Transverse colon (tissue), 4 donors: ENCODE measurements around the gene LYPD3. TPM values are rescaled to one million over a fixed set of nuclear protein-coding genes. Genes with fewer than 3 reads are reported as not detected.

Source experiments
- DNase-seq: peaks from one replicate; pipeline ENCODE4 v3.0.0-alpha.2; 2019
- H3K27ac ChIP-seq, 4 donors: fragments of 200-600 bp; sonication (generic); 2 replicates each; pipeline ENCODE4 v1.5.1; 2016 to 2018; ENCODE audit warnings: inconsistent platforms in 4 of 4
- H3K27me3 ChIP-seq: fragments of 200-600 bp; sonication (generic); 2 replicates; pipeline ENCODE4 v1.5.1; 2017; ENCODE audit warnings: inconsistent platforms
- H3K36me3 ChIP-seq, 4 donors: fragments of 200-600 bp; sonication (generic); 2 replicates each; pipeline ENCODE4 v1.5.1; 2017 to 2019; ENCODE audit warnings: inconsistent platforms in 4 of 4
- H3K4me1 ChIP-seq, 4 donors: fragments of 200-600 bp; sonication (generic); 2 replicates each; pipeline ENCODE4 v1.5.1; 2017 to 2020; ENCODE audit warnings: inconsistent platforms in 4 of 4
- H3K4me3 ChIP-seq, 4 donors: fragments of 200-600 bp; sonication (generic); 1 replicate in 1 of 4; 2 replicates in 3 of 4; pipeline versions ENCODE4 v1.5.1 to v1.6.1; 2017 to 2019; ENCODE audit warnings: inconsistent platforms in 4 of 4
- H3K9me3 ChIP-seq, 2 donors: fragments of 200-600 bp; sonication (generic); 2 replicates each; pipeline ENCODE4 v1.5.1; 2017 to 2019; ENCODE audit warnings: inconsistent platforms in 2 of 2
- CTCF ChIP-seq, 5 experiments: fragments of 200-600 bp in 3 of 5; fragments of 450-650 bp in 2 of 5; sonication (generic) in 3 of 5; IDR thresholded peaks; 1 replicate in 2 of 5; 2 replicates in 3 of 5; pipeline ENCODE4 v1.5.1; 2016 to 2017; ENCODE audit warnings: antibody characterized with exemption in 5 of 5, inconsistent platforms in 3 of 5, mild to moderate bottlenecking in 2 of 5, moderate library complexity in 1 of 5
- EP300 ChIP-seq: sonication (generic); formaldehyde crosslinking; IDR thresholded peaks from one replicate; pipeline ENCODE4 v1.6.1; 2017; ENCODE audit warnings: antibody characterized with exemption, low read depth
- POLR2A ChIP-seq: fragments of 450-650 bp; IDR thresholded peaks from one replicate; pipeline ENCODE4 v1.6.1; 2016; ENCODE audit warnings: antibody characterized with exemption, mild to moderate bottlenecking, moderate library complexity
- POLR2AphosphoS5 ChIP-seq, 3 donors: sonication (generic); formaldehyde crosslinking; IDR thresholded peaks; one replicate each; pipeline ENCODE4 v1.6.1; 2016; ENCODE audit warnings: antibody characterized with exemption in 3 of 3
- WGBS, 2 donors: methylation state at CpG; one replicate each; pipeline ENCODE4 v1.1.5; 2018; ENCODE audit warnings: low coverage in 1 of 2; 5-methylcytosine and 5-hydroxymethylcytosine counted together
- in situ Hi-C, 4 donors: fragments of 200-750 bp; cut with MboI; loops; one replicate each; pipeline versions ENCODE4 v1.15.0 to v1.15.1; 2017; ENCODE audit warnings: low sequenced_read_pairs in 3 of 4, low pct_ligation_motif_present in 1 of 4, low pct_unique_long_range_greater_than_20kb in 1 of 4
- intact Hi-C: fragments of 100-400 bp; cut with DNase I; formaldehyde crosslinking; loops from one replicate; pipeline ENCODE4 v1.15.1; 2023; ENCODE audit warnings: low total_unique reads
- total RNA-seq, 4 donors: library from RNA; depleted of rRNA; stranded (reverse); fragments of >200 nt; gene quantifications; one replicate each; pipeline ENCODE4 v1.1.0, GENCODE V29; 2016

LYPD3 gene
- total RNA-seq, 4 donors from 2014 or later = 2.2 TPM; not detected in 3

- WGBS, 2 donors = 42 to 75% methylated on average over 3 to 4 of the region's 4 CpGs
- no peak for DNase-seq
- H3K27me3 ChIP-seq = no peaks in the 10 kb centered on the region
- H3K9me3 ChIP-seq = no peaks in the 10 kb centered on the region
- no peaks in the 10 kb centered on the region for H3K36me3 ChIP-seq
- TF ChIP-seq CTCF (IDR thresholded peaks at IDR 0.05) (no peak), POLR2AphosphoS5 (IDR thresholded peaks at IDR 0.05) (no peak), POLR2A (no peak), EP300 (no peak)
- peak overlapping the region in 2 of 4 donors; percentile 24 to 45 for H3K4me3 ChIP-seq
- peak overlapping the region; percentile 76 to 84 (median 82) for H3K27ac ChIP-seq
- in situ Hi-C loops (no loop called here), intact Hi-C loops (loop anchor here (2.0 kb wide), 1 partner anchor 28 kb away; no protein-coding TSS in a partner anchor)
- peaks cover 3 to 17% (median 8%) of the 10 kb centered on the region in 4 donors for H3K4me1 ChIP-seq
Observed at GRCh38 chr19:43474487-43474886, 9.1 kb upstream of the LYPD3 start.

GRCh38 chr19:43471091-43471490, 5.7 kb upstream of the LYPD3 start:
- Histone ChIP-seq H3K27me3 (no peaks in the 10 kb centered on the region), H3K9me3 (no peaks in the 10 kb centered on the region), H3K4me1 (peaks cover 3 to 26% (median 8%) of the 10 kb centered on the region in 4 donors), H3K27ac (no peak overlapping the region), H3K36me3 (no peaks in the 10 kb centered on the region), H3K4me3 (no peak overlapping the region)
- intact Hi-C loops (no loop called here), in situ Hi-C loops (no loop called here)
- TF ChIP-seq CTCF (IDR thresholded peaks at IDR 0.05) = no peak
- TF ChIP-seq EP300 = no peak
- TF ChIP-seq POLR2AphosphoS5 (IDR thresholded peaks at IDR 0.05) = no peak
- no peak for TF ChIP-seq POLR2A
- no peak for DNase-seq
- 62% methylated on average over 5 of the region's 5 CpGs; no CpG with 5 or more reads in 1 of the 2 donors for WGBS, 2 donors

- Histone ChIP-seq H3K27ac (no peak overlapping the region), H3K4me1 (peaks cover 6 to 22% (median 7%) of the 10 kb centered on the region in 4 donors), H3K4me3 (no peak overlapping the region), H3K9me3 (no peaks in the 10 kb centered on the region), H3K36me3 (no peaks in the 10 kb centered on the region), H3K27me3 (no peaks in the 10 kb centered on the region)
- in situ Hi-C loops (no loop called here), intact Hi-C loops (no loop called here)
- 72 to 80% methylated on average over 2 to 10 of the region's 10 CpGs for WGBS, 2 donors
- no peak for DNase-seq
- no peak for TF ChIP-seq CTCF (IDR thresholded peaks at IDR 0.05)
- no peak for TF ChIP-seq POLR2A
- TF ChIP-seq EP300 = no peak
- no peak for TF ChIP-seq POLR2AphosphoS5 (IDR thresholded peaks at IDR 0.05)
Observed at GRCh38 chr19:43470288-43470687, 4.9 kb upstream of the LYPD3 start.

GRCh38 chr19:43469160-43469480, 3.7 kb upstream of the LYPD3 start:
- no peaks in the 10 kb centered on the region for H3K36me3 ChIP-seq
- intact Hi-C loops (no loop called here), in situ Hi-C loops (no loop called here)
- H3K27ac ChIP-seq = no peak overlapping the region
- H3K4me1 ChIP-seq = peaks cover 3 to 26% (median 8%) of the 10 kb centered on the region in 4 donors
- H3K4me3 ChIP-seq = no peak overlapping the region
- H3K27me3 ChIP-seq = no peaks in the 10 kb centered on the region
- TF ChIP-seq EP300 (no peak), POLR2A (no peak)
- DNase-seq = no peak
- H3K9me3 ChIP-seq = no peaks in the 10 kb centered on the region
- WGBS, 2 donors = 50% methylated on average over 1 of the region's 1 CpG; no CpG with 5 or more reads in 1 of the 2 donors
